ENCODE results near the gene FBXO22.

DNA sequence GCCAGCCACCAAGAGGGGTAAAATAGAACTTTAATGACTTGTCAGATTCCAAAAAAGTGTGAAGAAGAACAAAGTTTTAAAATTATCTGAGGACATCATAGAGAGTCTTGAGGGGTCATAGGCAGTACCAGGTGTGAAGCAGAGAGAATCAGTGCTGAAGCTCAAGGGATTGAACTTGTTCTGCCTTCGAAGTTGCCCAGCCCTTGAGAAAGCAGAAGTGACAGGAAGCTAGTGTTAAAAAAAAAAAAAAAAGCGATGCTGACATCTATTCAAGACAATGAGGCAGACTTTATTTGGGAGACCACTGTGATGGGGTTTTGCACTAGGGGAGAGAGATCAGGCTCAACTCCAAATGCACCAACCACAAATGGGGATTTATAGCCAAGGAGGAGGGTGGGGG lies 21.8 kb downstream of the FBXO22 start:
- no peak for TF ChIP-seq SUZ12 (IDR thresholded peaks at IDR 0.05)
- TF ChIP-seq ELF4 (IDR thresholded peaks at IDR 0.05) = no peak
- no peak for TF ChIP-seq FOXK2 (IDR thresholded peaks at IDR 0.05)
- TF ChIP-seq LEF1 (IDR thresholded peaks at IDR 0.05; ENCODE audit: borderline replicate concordance) = no peak
- TF ChIP-seq ZNF384 (IDR thresholded peaks at IDR 0.05) = no peak
- TF ChIP-seq HDGF (IDR thresholded peaks at IDR 0.05; ENCODE audit: borderline replicate concordance) = no peak
- TF ChIP-seq CTBP1 (IDR thresholded peaks at IDR 0.05; ENCODE audit: borderline replicate concordance) = no peak
- no peak for TF ChIP-seq SP1 (IDR thresholded peaks at IDR 0.05)
